Loucy (cell line): ENCODE measurements around the gene NOS3.

Experiments used
- CTCF ChIP-seq: fragments of 200-600 bp; sonication (generic); conservative IDR thresholded peaks from 2 replicates; pipeline ENCODE4 v1.5.1; 2014; ENCODE audit warnings: mild to moderate bottlenecking, antibody characterized with exemption, low read length
- EZH2phosphoT487 ChIP-seq: fragments of 200-600 bp; IDR thresholded peaks from 2 replicates; pipeline ENCODE4 v1.6.1; 2018; ENCODE audit warnings: antibody characterized with exemption, mild to moderate bottlenecking, moderate library complexity, borderline replicate concordance

- no peak for TF ChIP-seq CTCF
- no peak for TF ChIP-seq EZH2phosphoT487
Measured at GRCh38 chr7:150982351-150982750, 8.5 kb upstream of the NOS3 start.
